Sigmoid colon (tissue), 7 donors: Measurements from ENCODE around the gene DEGS2. TPM values are rescaled to one million over a fixed set of nuclear protein-coding genes. Genes with fewer than 3 reads are reported as not detected.

ENCODE experiments used
- DNase-seq: peaks from one replicate; pipeline ENCODE4 v3.0.0-alpha.2; 2019
- H3K27ac ChIP-seq, 4 donors: fragments of 200-600 bp; sonication (generic); one replicate each; pipeline ENCODE4 v1.5.1; 2016 to 2019; ENCODE audit warnings: mild to moderate bottlenecking in 1 of 4
- H3K27me3 ChIP-seq, 3 donors: fragments of 200-600 bp; sonication (generic); one replicate each; pipeline ENCODE4 v1.5.1; 2019; ENCODE audit warnings: mild to moderate bottlenecking in 1 of 3
- H3K36me3 ChIP-seq, 4 donors: fragments of 200-600 bp; sonication (generic); one replicate each; pipeline ENCODE4 v1.5.1; 2016 to 2019
- H3K4me1 ChIP-seq, 4 donors: fragments of 200-600 bp; sonication (generic); one replicate each; pipeline ENCODE4 v1.5.1; 2017 to 2019
- H3K4me3 ChIP-seq, 4 donors: fragments of 200-600 bp; sonication (generic); one replicate each; pipeline ENCODE4 v1.5.1; 2017 to 2019; ENCODE audit warnings: mild to moderate bottlenecking in 2 of 4, moderate library complexity in 1 of 4
- H3K9me3 ChIP-seq, 4 donors: fragments of 200-600 bp in 3 of 4; sonication (generic) in 3 of 4; one replicate each; pipeline versions ENCODE4 v1.5.1 to v1.6.1; 2013 to 2019
- EP300 ChIP-seq, 4 donors: sonication (generic); formaldehyde crosslinking; IDR thresholded peaks; one replicate each; pipeline ENCODE4 v1.6.1; 2017; ENCODE audit warnings: antibody characterized with exemption in 4 of 4
- POLR2A ChIP-seq, 2 donors: fragments of 450-650 bp; IDR thresholded peaks; one replicate each; pipeline ENCODE4 v1.6.1; 2016; ENCODE audit warnings: antibody characterized with exemption in 2 of 2, mild to moderate bottlenecking in 2 of 2, moderate library complexity in 2 of 2
- POLR2AphosphoS5 ChIP-seq, 4 donors: sonication (generic); formaldehyde crosslinking; IDR thresholded peaks; one replicate each; pipeline ENCODE4 v1.6.1; 2017; ENCODE audit warnings: antibody characterized with exemption in 4 of 4
- WGBS, 2 donors: extraction: QIAGEN DNeasy Blood & Tissue Kit; methylation state at CpG; one replicate each; pipeline ENCODE4 v1.1.7; 2013; 5-methylcytosine and 5-hydroxymethylcytosine counted together
- intact Hi-C: fragments of 100-400 bp; cut with DNase I; formaldehyde crosslinking; loops from one replicate; pipeline ENCODE4 v1.15.1; 2023
- polyA plus RNA-seq, 3 donors: library from polyadenylated mRNA; stranded (reverse); fragments of 200-250 nt; gene quantifications; one replicate each; pipeline ENCODE4 v1.2.3, GENCODE V29; 2013
- total RNA-seq, 4 donors: library from RNA; depleted of rRNA; stranded (reverse); fragments of >200 nt; gene quantifications; one replicate each; pipeline ENCODE4 v1.1.0, GENCODE V29; 2016
- TF ChIP-seq, protein P1 (sequence below), 4 experiments: fragments of 450-650 bp in 3 of 4; fragments of 200-600 bp in 1 of 4; IDR thresholded peaks; one replicate each; pipeline ENCODE4 v1.5.1; 2016 to 2019; ENCODE audit warnings: antibody characterized with exemption in 4 of 4, mild to moderate bottlenecking in 3 of 4, moderate library complexity in 2 of 4
- donor health status: healthy with polysubstance abuse.
- donor health status: Bipolar disorder and iron deficiency.
- donor health status: healthy.

The DEGS2 gene
- total and polyA plus RNA-seq, 7 donors, result under 0.01 to 11.9 (median 0.54) TPM

DNA sequence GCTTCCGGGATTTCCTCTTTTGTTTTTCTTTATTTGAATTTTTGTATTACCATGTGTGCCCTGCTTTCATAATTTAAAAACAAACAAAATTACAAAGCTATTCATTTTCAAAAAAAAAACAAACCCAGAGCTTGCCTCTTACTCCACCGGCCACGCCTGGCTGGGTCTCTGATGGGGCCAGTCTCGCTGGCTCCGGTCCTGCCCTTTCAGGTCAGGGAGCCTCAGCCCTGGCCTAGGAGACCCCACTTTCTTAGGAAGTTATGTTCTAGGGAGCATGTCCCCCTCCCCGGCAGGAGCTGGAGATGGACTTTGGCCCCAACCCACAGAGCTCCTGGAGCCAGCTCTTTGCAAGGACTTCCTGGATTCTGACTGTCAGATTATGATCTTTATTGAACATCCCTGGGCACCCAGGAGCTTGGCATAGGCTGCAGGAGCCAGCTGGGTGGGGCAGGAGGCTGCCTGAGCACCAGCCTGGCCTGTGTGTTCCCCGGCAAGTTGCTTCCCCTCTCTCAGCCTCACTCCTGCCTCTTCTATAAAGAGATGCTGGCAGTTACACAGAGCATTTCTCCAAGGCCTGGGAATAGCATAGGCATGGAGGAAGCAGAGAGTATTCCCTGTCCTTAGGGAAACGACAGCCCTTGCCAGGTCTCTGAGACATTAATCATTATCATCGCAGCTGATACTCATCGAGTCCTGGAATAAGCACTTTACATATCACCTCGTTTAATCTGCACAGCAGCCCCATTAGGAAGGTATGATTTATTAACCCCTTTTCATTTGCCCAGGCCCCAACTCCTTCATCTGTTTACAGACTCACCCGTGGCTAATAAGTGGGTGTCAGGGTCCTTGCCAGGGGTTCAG lies 3.5 kb downstream of the DEGS2 start:
- intact Hi-C loops, result no loop called here
- TF ChIP-seq EP300 (IDR thresholded peaks at IDR 0.05) (no peak), POLR2AphosphoS5 (IDR thresholded peaks at IDR 0.05) (no peak), POLR2A (IDR thresholded peaks at IDR 0.05) (no peak)
- TF ChIP-seq, protein P1, sequence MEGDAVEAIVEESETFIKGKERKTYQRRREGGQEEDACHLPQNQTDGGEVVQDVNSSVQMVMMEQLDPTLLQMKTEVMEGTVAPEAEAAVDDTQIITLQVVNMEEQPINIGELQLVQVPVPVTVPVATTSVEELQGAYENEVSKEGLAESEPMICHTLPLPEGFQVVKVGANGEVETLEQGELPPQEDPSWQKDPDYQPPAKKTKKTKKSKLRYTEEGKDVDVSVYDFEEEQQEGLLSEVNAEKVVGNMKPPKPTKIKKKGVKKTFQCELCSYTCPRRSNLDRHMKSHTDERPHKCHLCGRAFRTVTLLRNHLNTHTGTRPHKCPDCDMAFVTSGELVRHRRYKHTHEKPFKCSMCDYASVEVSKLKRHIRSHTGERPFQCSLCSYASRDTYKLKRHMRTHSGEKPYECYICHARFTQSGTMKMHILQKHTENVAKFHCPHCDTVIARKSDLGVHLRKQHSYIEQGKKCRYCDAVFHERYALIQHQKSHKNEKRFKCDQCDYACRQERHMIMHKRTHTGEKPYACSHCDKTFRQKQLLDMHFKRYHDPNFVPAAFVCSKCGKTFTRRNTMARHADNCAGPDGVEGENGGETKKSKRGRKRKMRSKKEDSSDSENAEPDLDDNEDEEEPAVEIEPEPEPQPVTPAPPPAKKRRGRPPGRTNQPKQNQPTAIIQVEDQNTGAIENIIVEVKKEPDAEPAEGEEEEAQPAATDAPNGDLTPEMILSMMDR (IDR thresholded peaks at IDR 0.05), result no peak
- Histone ChIP-seq H3K27me3 (peaks cover 26 to 70% (median 42%) of the 10 kb centered on the region in 3 donors), H3K4me3 (no peak overlapping the region), H3K27ac (no peak overlapping the region), H3K36me3 (no peaks in the 10 kb centered on the region), H3K9me3 (peaks cover 0 to 6% (median 5%) of the 10 kb centered on the region in 4 donors), H3K4me1 (peaks cover 0 to 16% (median 15%) of the 10 kb centered on the region in 4 donors)
- no peak for DNase-seq
- WGBS, 2 donors, result 15 to 60% methylated on average over 12 of the region's 12 CpGs

DNA sequence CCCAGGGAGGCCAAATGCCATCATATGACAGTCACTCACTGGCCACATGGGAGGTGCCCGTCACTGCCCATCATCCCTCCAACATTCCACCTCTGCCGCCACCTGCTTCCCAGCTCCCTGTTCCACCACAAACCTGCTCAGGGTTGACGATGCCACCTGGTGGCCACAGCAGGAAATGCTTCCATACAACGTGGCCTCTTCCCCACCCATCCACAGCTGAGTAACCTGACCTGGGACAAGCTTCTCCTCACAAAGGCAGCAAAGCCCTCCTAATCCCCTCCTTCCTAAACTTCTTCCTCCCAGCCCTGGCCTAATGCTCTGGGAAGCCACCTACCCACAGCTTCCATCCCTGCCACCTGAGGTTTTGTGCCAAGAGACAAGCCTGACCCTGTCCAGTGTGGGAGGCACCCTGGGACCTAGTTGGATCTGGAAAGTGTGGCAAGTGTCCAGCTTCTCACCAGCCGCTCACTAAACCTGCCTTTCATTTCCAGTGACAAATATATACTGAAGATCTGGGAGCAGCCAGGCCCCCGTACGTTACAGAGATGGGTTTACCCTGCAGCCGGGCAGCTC lies 4.3 kb downstream of the DEGS2 start:
- intact Hi-C loops, result no loop called here
- DNase-seq, result no peak
- no peak overlapping the region for H3K4me3 ChIP-seq
- peaks cover 19 to 70% (median 37%) of the 10 kb centered on the region in 3 donors for H3K27me3 ChIP-seq
- 27 to 59% methylated on average over 8 of the region's 8 CpGs for WGBS, 2 donors
- H3K4me1 ChIP-seq, result peaks cover 0 to 16% (median 15%) of the 10 kb centered on the region in 4 donors
- no peak for TF ChIP-seq EP300 (IDR thresholded peaks at IDR 0.05)
- TF ChIP-seq, protein P1 (IDR thresholded peaks at IDR 0.05), result peak in 1 of 4 experiments; percentile 20
- peaks cover 0 to 6% (median 5%) of the 10 kb centered on the region in 4 donors for H3K9me3 ChIP-seq
- no peaks in the 10 kb centered on the region for H3K36me3 ChIP-seq
- no peak overlapping the region for H3K27ac ChIP-seq

DNA sequence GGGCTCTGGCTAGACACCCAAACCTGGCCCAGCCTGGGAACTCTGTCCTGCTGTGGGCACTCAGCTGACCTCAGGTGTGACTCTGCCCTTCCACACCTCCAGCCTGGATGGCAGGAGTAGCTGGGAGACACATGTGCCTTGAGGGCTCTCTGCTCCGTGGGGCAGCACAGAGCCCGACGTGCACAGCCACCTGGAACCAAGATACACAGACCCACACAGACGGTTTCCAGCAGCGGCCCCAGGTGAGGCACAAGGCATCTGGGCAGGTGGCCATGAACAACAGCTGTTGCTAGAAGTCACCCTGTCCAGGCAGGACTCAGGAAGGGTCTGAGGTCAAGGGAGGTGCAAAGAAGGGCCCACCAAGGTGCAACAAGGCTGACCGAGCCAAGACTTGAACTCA lies 5.9 kb downstream of the DEGS2 start:
- no peaks in the 10 kb centered on the region for H3K36me3 ChIP-seq
- peaks cover 0 to 1% (median under 1%) of the 10 kb centered on the region in 4 donors for H3K4me1 ChIP-seq
- WGBS, 2 donors, result 87 to 89% methylated on average over 6 of the region's 6 CpGs
- intact Hi-C loops, result no loop called here
- H3K9me3 ChIP-seq, result peaks cover 0 to 6% (median 5%) of the 10 kb centered on the region in 4 donors
- peaks cover 4 to 58% (median 21%) of the 10 kb centered on the region in 3 donors for H3K27me3 ChIP-seq
- H3K27ac ChIP-seq, result no peak overlapping the region
- TF ChIP-seq, protein P1 (IDR thresholded peaks at IDR 0.05), result no peak
- TF ChIP-seq POLR2A (IDR thresholded peaks at IDR 0.05) (no peak), POLR2AphosphoS5 (IDR thresholded peaks at IDR 0.05) (no peak), EP300 (IDR thresholded peaks at IDR 0.05) (no peak)
- no peak for DNase-seq
- H3K4me3 ChIP-seq, result no peak overlapping the region

DNA sequence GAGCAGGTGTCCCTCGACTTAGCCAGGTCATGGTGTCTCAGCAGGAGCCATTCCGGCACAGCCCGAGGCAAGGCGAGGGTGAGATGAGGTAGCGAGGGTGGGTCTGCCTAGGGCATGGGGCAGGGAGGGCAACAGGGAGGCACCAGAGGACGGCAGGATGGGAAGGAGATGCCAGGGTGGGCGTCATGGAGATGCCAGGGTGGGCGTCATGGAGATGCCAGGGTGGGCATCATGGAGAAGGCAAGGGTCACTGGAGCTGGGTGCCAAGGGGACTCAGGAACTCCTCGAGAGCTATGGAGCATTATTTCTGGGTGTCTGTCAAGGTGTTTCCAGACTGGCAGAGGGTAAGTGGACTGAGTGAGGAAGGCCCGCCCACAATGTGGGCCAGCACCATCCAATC lies 7.4 kb downstream of the DEGS2 start:
- H3K27me3 ChIP-seq, result peaks cover 0 to 44% (median 9%) of the 10 kb centered on the region in 3 donors
- intact Hi-C loops, result no loop called here
- no peak for DNase-seq
- H3K9me3 ChIP-seq, result peaks cover 0 to 6% (median 5%) of the 10 kb centered on the region in 4 donors
- H3K4me1 ChIP-seq, result no peaks in the 10 kb centered on the region
- no peak for TF ChIP-seq EP300 (IDR thresholded peaks at IDR 0.05)
- TF ChIP-seq, protein P1 (IDR thresholded peaks at IDR 0.05), result no peak
- TF ChIP-seq POLR2A (IDR thresholded peaks at IDR 0.05), result no peak
- no peak for TF ChIP-seq POLR2AphosphoS5 (IDR thresholded peaks at IDR 0.05)
- no peak overlapping the region for H3K27ac ChIP-seq
- H3K4me3 ChIP-seq, result no peak overlapping the region
- 84 to 95% methylated on average over 10 of the region's 10 CpGs for WGBS, 2 donors
- H3K36me3 ChIP-seq, result no peaks in the 10 kb centered on the region
